NT2/D1 (cell line): Measurements from ENCODE around the gene TEKT5.

Experiments used
- SUZ12 ChIP-seq: IDR thresholded peaks from 2 replicates; pipeline ENCODE4 v1.6.1; 2011; ENCODE audit not compliant: insufficient read length, insufficient read depth; ENCODE audit errors: extremely low read depth
- YY1 ChIP-seq: IDR thresholded peaks from 2 replicates; pipeline ENCODE4 v1.6.1; 2011; ENCODE audit not compliant: insufficient read length, insufficient read depth
- ZNF274 ChIP-seq: IDR thresholded peaks from 2 replicates; pipeline ENCODE4 v1.6.1; 2011; ENCODE audit warnings: mild to moderate bottlenecking, low read depth, low read length

GRCh38 chr16:10583269-10583668 lies 111.5 kb downstream of the TEKT5 start:
- TF ChIP-seq YY1 (no peak), ZNF274 (no peak), SUZ12 (no peak)
